Superior temporal gyrus (tissue), 1 donor: Measurements from ENCODE around the gene EPS15.
"Not testable (repeated sequence)": the region's sequence is repeated elsewhere in the genome, so short reads cannot be mapped to it uniquely, and the experiment has no call there.

Experiments
- DNase-seq: peaks from one replicate; pipeline ENCODE4 v3.0.0-alpha.2; 2016; ENCODE audit errors: extremely low spot score

Gene EPS15

GRCh38 chr1:51515312-51515960 is 3.6 kb downstream of the EPS15 start:
- DNase-seq, result no peak

GRCh38 chr1:51514733-51515132 is 4.3 kb downstream of the EPS15 start:
- no peak for DNase-seq

- no peak for DNase-seq
These were observed 6.5 kb downstream of the EPS15 start for GRCh38 chr1:51512606-51513005.

- no peak for DNase-seq
These were observed 6.9 kb downstream of the EPS15 start for GRCh38 chr1:51512120-51512519.

- no peak for DNase-seq
These were observed 9.3 kb downstream of the EPS15 start for GRCh38 chr1:51509773-51510172.

GRCh38 chr1:51506537-51506936 is 12.5 kb downstream of the EPS15 start:
- peak; percentile 73 for DNase-seq

- DNase-seq, result no peak
These were observed 14.1 kb downstream of the EPS15 start for GRCh38 chr1:51504806-51505525.

- DNase-seq, result not testable (repeated sequence)
These were observed 17.8 kb downstream of the EPS15 start for GRCh38 chr1:51501218-51501630.

- no peak for DNase-seq
These were observed 19.4 kb downstream of the EPS15 start for GRCh38 chr1:51499694-51500093.

GRCh38 chr1:51498924-51499323 is 20.1 kb downstream of the EPS15 start:
- no peak for DNase-seq

- DNase-seq, result no peak
These were observed 21.7 kb downstream of the EPS15 start for GRCh38 chr1:51497340-51497739.

- DNase-seq, result no peak
These were observed 24.8 kb downstream of the EPS15 start for GRCh38 chr1:51494138-51494830.

- no peak for DNase-seq
These were observed 27.7 kb downstream of the EPS15 start for GRCh38 chr1:51491166-51491981.

GRCh38 chr1:51489472-51489871 is 29.6 kb downstream of the EPS15 start:
- peak; percentile 20 for DNase-seq

- peak; percentile 24 for DNase-seq
These were observed 30.6 kb downstream of the EPS15 start for GRCh38 chr1:51488372-51489050.

GRCh38 chr1:51487628-51488027 is 31.4 kb downstream of the EPS15 start:
- DNase-seq, result peak; percentile 22

GRCh38 chr1:51484591-51484990 is 34.5 kb downstream of the EPS15 start:
- DNase-seq, result no peak

GRCh38 chr1:51482881-51483280 is 36.2 kb downstream of the EPS15 start:
- no peak for DNase-seq

- DNase-seq, result not testable (repeated sequence)
These were observed 44.0 kb downstream of the EPS15 start for GRCh38 chr1:51474832-51475620.

- no peak for DNase-seq
These were observed 45.5 kb downstream of the EPS15 start for GRCh38 chr1:51473331-51474115.
